ENCODE measurements around the gene EGR1.

The EGR1 gene

DNA sequence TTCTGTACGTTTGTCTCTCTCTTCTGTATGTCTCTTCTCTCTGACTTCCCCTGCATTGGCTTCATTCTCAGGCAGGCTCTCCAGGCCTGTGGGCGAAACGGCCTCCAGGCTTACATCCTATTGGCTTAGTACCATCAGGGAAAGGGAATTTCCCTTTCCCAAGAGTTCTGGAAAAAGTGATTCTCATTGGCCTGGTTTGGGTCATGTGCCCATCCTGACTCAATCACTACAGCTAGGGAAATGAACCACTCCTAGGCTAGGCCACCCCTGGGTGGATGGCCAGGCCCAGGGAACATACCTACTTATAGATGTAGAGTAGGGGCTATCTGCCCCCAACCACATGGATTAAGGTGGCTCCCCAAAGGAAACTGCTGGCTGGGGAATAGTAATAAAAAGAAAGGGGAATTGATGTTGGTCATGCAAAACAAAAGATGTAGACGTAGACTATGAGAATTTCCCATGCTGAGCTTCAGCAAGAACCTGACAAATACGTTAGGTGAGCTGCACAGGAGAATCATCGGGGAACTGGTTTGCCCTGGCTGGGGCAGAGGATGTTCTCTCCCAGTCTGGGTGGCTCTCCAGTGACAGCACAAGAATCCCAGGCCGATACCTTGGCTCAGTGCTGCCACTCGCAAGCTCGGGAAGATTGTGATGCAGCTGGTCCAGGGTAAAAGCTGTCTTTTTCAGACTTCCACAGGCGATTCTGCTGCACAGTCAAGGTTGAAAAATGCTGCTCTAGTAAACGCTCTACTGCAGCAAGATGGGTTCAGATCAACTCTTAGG lies 3.7 kb upstream of the EGR1 start:
- peak overlapping the region; percentile 98 for H3K27ac Mint-ChIP-seq
- peaks cover 53% of the 10 kb centered on the region for H3K4me1 Mint-ChIP-seq
- no peak overlapping the region for H3K4me3 Mint-ChIP-seq
- no peak for ATAC-seq
- H3K9me3 Mint-ChIP-seq = no peaks in the 10 kb centered on the region
- no peak for DNase-seq
- H3K36me3 Mint-ChIP-seq (ENCODE audit: low read depth) = peaks cover 2% of the 10 kb centered on the region
- no peaks in the 10 kb centered on the region for H3K27me3 Mint-ChIP-seq

DNA sequence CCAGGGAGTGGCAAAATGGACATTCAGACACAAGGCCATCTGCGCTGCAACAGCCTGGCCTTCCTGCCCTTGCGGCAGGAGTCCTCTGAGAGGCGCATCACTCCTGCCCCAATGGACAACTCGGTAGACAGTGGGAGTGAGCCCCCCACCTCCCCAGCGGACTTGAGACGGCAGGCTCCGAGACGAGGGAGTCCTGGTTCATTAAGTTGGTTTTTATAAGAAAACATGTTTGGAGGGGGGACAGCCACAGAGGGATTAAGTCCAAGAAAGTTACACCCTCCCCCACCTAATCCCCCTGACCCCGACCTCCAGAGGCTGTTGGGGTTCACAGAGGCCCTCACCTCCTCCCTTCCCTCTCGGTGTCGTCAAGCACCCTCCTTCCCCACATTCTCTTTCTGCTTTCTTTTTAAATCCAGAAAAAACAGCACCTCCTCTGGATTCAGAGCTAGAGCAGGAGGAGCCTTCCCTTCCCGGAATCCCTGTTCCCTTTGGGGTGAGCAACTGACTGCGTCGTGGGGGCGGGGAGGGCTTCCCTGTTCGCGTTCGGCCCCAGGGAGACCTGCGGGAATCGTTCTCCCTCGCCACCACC lies 1.8 kb upstream of the EGR1 start:
- no peak for ATAC-seq
- Mint-ChIP-seq H3K36me3 (ENCODE audit: low read depth) (peaks cover 21% of the 10 kb centered on the region), H3K27me3 (no peaks in the 10 kb centered on the region), H3K4me1 (peaks cover 62% of the 10 kb centered on the region), H3K27ac (peak overlapping the region; percentile 90), H3K4me3 (peak overlapping the region; percentile 84), H3K9me3 (no peaks in the 10 kb centered on the region)
- no peak for DNase-seq

DNA sequence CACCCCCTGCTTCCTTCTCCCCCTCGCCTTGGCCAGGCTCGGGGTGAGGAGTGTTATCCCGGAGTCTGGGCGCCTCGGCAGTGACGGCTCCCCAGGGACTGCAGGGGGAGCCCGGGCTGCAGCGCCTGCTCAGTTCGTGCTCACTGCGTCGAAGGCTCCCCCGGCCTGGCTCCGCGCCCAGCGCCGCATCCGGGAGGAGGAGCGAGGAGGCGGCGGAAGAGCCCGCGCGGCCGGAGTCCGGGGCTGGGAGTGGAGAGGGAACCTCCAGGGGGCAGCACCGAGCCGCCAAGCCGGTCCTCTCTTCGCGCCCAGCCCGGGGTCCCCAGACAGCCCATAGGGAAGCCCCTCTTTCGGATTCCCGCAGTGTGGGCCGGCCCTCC lies 1.3 kb upstream of the EGR1 start:
- DNase-seq (peak; percentile 96), ATAC-seq (peak; percentile 59)
- Mint-ChIP-seq H3K36me3 (ENCODE audit: low read depth) (peaks cover 25% of the 10 kb centered on the region), H3K27me3 (no peaks in the 10 kb centered on the region), H3K27ac (peak overlapping the region; percentile 90), H3K4me3 (peak overlapping the region; percentile 84), H3K4me1 (peaks cover 60% of the 10 kb centered on the region), H3K9me3 (no peaks in the 10 kb centered on the region)

DNA sequence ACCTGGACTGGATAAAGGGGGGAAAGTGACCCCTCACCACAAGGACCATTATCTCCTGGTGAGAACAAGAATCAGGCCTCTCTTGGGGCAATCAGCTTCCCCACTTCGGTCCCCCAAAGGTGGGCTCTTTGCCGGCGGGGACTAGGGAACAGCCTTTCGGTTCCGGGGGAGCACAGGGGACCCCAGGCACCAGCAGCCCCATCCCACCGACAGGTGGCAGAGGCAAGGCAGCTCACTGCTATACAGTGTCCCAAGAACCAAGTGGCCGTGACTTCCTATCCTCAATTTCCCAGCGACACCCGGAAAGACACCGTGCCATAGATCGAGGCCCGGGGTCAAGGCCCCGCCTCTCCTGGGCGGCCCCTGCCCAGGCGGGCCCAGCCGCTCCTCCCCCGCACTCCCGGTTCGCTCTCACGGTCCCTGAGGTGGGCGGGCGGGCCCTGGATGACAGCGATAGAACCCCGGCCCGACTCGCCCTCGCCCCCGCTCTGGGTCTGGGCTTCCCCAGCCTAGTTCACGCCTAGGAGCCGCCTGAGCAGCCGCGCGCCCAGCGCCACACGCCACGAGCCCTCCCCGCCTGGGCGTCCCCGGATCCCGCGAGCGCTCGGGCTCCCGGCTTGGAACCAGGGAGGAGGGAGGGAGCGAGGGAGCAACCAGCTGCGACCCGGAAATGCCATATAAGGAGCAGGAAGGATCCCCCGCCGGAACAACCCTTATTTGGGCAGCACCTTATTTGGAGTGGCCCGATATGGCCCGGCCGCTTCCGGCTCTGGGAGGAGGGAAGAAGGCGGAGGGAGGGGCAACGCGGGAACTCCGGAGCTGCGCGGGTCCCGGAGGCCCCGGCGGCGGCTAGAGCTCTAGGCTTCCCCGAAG lies 655 bp upstream of the EGR1 start:
- H3K36me3 Mint-ChIP-seq (ENCODE audit: low read depth) = peaks cover 25% of the 10 kb centered on the region
- no peaks in the 10 kb centered on the region for H3K27me3 Mint-ChIP-seq

DNA sequence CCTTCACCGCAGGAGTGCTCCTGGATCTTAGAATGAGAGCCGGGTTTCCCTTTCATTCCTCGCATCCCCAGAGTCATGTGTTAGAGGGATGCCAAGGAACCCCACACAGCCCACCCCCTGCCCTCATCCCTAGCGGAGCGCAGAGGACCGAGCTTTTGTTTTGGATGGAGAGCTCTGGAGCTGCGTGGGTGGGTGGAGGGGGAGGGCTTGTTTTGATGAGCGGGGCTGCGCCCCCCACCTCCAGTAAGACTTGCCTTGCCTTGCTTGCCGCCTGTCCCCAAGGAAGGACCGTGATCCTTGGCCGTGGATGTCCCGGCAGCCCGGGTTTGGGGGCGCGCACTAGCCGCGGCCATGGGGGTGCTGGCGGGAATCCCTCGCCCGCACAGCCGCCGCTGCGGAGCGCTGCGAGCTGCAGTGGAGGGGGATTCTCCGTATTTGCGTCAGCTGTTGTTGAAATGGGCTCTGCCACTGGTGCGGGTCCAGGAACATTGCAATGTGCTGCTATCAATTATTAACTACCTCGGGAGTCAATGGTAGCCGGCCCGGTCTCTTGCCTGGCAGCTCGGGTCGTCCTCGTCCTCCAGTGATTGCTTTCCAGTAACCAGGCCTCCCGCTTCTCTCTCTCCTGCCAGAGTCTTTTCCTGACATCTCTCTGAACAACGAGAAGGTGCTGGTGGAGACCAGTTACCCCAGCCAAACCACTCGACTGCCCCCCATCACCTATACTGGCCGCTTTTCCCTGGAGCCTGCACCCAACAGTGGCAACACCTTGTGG lies 1.0 kb downstream of the EGR1 start:
- H3K36me3 Mint-ChIP-seq (ENCODE audit: low read depth) = peaks cover 25% of the 10 kb centered on the region
- peaks cover 36% of the 10 kb centered on the region for H3K4me1 Mint-ChIP-seq
- peak overlapping the region; percentile 84 for H3K4me3 Mint-ChIP-seq
- H3K9me3 Mint-ChIP-seq = no peaks in the 10 kb centered on the region
- ATAC-seq (no peak), DNase-seq (no peak)
- H3K27ac Mint-ChIP-seq = peak overlapping the region; percentile 72
- H3K27me3 Mint-ChIP-seq = no peaks in the 10 kb centered on the region

More for the DNA sequence above, 655 bp upstream of the EGR1 start:
- ATAC-seq = peak; percentile 74
- H3K4me1 Mint-ChIP-seq = peaks cover 53% of the 10 kb centered on the region
- peak overlapping the region; percentile 90 for H3K27ac Mint-ChIP-seq
- H3K4me3 Mint-ChIP-seq = peak overlapping the region; percentile 84
- H3K9me3 Mint-ChIP-seq = no peaks in the 10 kb centered on the region
- DNase-seq = peak; percentile 95

DNA sequence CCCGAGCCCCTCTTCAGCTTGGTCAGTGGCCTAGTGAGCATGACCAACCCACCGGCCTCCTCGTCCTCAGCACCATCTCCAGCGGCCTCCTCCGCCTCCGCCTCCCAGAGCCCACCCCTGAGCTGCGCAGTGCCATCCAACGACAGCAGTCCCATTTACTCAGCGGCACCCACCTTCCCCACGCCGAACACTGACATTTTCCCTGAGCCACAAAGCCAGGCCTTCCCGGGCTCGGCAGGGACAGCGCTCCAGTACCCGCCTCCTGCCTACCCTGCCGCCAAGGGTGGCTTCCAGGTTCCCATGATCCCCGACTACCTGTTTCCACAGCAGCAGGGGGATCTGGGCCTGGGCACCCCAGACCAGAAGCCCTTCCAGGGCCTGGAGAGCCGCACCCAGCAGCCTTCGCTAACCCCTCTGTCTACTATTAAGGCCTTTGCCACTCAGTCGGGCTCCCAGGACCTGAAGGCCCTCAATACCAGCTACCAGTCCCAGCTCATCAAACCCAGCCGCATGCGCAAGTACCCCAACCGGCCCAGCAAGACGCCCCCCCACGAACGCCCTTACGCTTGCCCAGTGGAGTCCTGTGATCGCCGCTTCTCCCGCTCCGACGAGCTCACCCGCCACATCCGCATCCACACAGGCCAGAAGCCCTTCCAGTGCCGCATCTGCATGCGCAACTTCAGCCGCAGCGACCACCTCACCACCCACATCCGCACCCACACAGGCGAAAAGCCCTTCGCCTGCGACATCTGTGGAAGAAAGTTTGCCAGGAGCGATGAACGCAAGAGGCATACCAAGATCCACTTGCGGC lies 1.8 kb downstream of the EGR1 start:
- DNase-seq = no peak

DNA sequence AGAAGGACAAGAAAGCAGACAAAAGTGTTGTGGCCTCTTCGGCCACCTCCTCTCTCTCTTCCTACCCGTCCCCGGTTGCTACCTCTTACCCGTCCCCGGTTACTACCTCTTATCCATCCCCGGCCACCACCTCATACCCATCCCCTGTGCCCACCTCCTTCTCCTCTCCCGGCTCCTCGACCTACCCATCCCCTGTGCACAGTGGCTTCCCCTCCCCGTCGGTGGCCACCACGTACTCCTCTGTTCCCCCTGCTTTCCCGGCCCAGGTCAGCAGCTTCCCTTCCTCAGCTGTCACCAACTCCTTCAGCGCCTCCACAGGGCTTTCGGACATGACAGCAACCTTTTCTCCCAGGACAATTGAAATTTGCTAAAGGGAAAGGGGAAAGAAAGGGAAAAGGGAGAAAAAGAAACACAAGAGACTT lies 2.4 kb downstream of the EGR1 start:
- peak overlapping the region; percentile 2 for H3K27ac Mint-ChIP-seq
- no peak for DNase-seq

More for the DNA sequence above, 1.8 kb downstream of the EGR1 start:
- no peak for ATAC-seq
- Mint-ChIP-seq H3K27me3 (no peaks in the 10 kb centered on the region), H3K4me1 (peaks cover 29% of the 10 kb centered on the region), H3K9me3 (no peaks in the 10 kb centered on the region), H3K36me3 (ENCODE audit: low read depth) (peaks cover 25% of the 10 kb centered on the region), H3K4me3 (peak overlapping the region; percentile 84), H3K27ac (peak overlapping the region; percentile 72)

DNA sequence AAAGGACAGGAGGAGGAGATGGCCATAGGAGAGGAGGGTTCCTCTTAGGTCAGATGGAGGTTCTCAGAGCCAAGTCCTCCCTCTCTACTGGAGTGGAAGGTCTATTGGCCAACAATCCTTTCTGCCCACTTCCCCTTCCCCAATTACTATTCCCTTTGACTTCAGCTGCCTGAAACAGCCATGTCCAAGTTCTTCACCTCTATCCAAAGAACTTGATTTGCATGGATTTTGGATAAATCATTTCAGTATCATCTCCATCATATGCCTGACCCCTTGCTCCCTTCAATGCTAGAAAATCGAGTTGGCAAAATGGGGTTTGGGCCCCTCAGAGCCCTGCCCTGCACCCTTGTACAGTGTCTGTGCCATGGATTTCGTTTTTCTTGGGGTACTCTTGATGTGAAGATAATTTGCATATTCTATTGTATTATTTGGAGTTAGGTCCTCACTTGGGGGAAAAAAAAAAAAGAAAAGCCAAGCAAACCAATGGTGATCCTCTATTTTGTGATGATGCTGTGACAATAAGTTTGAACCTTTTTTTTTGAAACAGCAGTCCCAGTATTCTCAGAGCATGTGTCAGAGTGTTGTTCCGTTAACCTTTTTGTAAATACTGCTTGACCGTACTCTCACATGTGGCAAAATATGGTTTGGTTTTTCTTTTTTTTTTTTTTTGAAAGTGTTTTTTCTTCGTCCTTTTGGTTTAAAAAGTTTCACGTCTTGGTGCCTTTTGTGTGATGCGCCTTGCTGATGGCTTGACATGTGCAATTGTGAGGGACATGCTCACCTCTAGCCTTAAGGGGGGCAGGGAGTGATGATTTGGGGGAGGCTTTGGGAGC lies 3.1 kb downstream of the EGR1 start:
- ATAC-seq = no peak
- Mint-ChIP-seq H3K27ac (peak overlapping the region; percentile 2), H3K36me3 (ENCODE audit: low read depth) (peaks cover 25% of the 10 kb centered on the region), H3K9me3 (no peaks in the 10 kb centered on the region), H3K4me1 (peaks cover 26% of the 10 kb centered on the region), H3K4me3 (peak overlapping the region; percentile 84), H3K27me3 (no peaks in the 10 kb centered on the region)
- no peak for DNase-seq

More for the DNA sequence above, 2.4 kb downstream of the EGR1 start:
- Mint-ChIP-seq H3K36me3 (ENCODE audit: low read depth) (peaks cover 25% of the 10 kb centered on the region), H3K4me1 (peaks cover 29% of the 10 kb centered on the region), H3K4me3 (peak overlapping the region; percentile 84), H3K27me3 (no peaks in the 10 kb centered on the region), H3K9me3 (no peaks in the 10 kb centered on the region)
- ATAC-seq = no peak

DNA sequence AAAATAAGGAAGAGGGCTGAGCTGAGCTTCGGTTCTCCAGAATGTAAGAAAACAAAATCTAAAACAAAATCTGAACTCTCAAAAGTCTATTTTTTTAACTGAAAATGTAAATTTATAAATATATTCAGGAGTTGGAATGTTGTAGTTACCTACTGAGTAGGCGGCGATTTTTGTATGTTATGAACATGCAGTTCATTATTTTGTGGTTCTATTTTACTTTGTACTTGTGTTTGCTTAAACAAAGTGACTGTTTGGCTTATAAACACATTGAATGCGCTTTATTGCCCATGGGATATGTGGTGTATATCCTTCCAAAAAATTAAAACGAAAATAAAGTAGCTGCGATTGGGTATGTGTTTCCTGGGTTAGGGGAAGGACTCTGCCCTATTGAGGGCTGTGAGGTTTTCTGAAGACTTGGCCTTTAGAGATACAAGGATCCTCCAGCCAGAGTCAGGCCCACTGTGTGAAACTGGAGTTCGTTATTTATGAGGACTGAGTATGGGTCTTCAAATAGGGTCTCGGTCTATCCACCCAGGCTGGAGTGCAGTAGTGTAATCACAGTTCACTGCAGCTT lies 3.8 kb downstream of the EGR1 start:
- Mint-ChIP-seq H3K27me3 (peaks cover 2% of the 10 kb centered on the region), H3K9me3 (no peaks in the 10 kb centered on the region), H3K36me3 (ENCODE audit: low read depth) (peaks cover 25% of the 10 kb centered on the region), H3K27ac (no peak overlapping the region), H3K4me1 (peaks cover 24% of the 10 kb centered on the region), H3K4me3 (peak overlapping the region; percentile 84)
- ATAC-seq = no peak
- no peak for DNase-seq

DNA sequence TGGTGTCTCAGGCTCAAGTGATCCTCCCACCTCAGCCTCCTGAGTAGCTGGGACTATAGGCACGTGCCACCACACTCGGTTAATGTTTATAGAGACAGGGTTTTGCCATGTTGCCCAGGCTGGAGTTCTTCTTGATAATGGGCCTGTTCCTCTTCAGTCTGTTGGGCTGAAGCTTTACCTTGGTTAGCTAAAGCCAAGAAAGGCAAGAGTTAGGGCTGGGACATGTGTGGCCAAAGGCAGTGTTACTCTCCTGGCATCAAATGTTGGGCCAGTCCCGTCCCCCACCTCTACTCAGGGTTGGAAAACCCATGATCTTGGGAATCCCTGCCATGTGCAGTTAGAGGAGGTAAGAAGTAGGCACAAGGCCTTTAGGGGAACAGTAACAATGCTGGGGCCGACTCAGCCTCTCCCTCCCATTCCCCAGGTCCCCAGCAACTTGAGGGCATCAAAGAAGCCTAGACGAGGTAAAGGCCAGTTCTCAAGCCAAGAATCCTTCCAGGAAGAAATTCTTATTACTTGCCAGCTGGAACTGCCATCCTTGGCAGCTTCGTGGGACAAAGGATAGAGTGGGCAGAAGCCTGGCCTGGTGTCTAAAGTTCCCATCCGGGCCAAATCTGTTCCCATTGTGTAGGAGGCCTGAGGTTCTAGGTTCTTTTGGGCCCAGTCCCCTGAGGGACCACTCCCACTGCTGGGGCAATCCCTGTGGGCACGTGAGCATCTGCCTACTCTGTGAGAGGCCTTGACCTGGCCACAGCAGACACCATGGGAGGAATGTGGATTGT lies 4.5 kb downstream of the EGR1 start:
- Mint-ChIP-seq H3K27ac (no peak overlapping the region), H3K4me3 (no peak overlapping the region)

DNA sequence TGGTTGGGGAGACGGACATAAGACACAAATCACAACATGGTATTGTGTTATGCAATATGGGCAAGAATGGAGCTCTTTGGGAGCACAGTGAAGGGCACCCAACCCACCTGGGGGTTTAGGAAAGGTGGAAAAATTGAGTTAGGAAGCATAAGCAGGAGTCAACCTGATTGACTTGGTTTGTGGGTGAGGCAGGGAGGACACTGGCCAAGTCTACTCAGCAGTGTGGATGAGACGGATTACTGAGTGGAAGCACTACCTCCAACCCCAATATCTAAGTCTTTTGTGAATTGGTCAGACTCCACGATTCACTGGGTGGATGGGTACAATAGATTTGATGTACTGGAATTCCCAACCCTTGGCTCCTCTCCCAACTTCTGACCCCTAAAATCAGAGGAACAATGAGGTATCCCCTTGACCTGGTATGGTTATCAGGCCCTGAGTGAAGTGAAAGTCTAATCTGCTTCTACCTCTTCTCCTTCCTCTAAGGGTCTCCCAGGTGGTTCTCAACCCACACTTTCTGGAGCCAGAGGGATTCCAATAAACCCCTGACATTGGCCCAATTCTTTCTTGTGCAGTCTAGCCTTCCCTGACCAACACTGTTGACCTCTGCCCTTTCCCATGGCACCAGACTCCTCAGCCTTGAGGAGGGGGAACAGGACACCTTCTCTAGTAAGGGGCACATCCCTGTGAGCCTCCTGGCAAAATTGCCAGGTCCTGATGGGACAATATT lies 5.2 kb downstream of the EGR1 start:
- Mint-ChIP-seq H3K27me3 (peaks cover 8% of the 10 kb centered on the region), H3K36me3 (ENCODE audit: low read depth) (peaks cover 25% of the 10 kb centered on the region), H3K9me3 (no peaks in the 10 kb centered on the region), H3K27ac (no peak overlapping the region), H3K4me1 (peaks cover 24% of the 10 kb centered on the region), H3K4me3 (no peak overlapping the region)
- ATAC-seq (no peak), DNase-seq (no peak)

More for the DNA sequence above, 4.5 kb downstream of the EGR1 start:
- peaks cover 25% of the 10 kb centered on the region for H3K36me3 Mint-ChIP-seq (ENCODE audit: low read depth)
- DNase-seq (no peak), ATAC-seq (no peak)
- peaks cover 2% of the 10 kb centered on the region for H3K27me3 Mint-ChIP-seq
- H3K4me1 Mint-ChIP-seq = peaks cover 24% of the 10 kb centered on the region
- no peaks in the 10 kb centered on the region for H3K9me3 Mint-ChIP-seq

DNA sequence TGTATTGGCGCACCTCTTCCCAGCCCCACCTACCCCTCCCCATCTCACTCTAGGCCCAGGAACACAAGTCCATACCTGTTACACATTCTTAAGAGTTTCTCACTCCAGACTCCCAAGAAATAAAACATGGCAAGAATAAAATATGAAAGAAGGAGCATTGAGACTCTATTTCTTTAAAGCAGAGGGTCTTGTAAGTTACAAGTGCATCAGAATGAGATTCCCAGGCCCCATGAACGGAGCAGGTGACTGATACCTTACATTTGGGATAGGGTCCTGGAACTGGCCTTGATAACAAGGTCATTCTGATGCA lies 5.7 kb downstream of the EGR1 start:
- peaks cover 24% of the 10 kb centered on the region for H3K4me1 Mint-ChIP-seq
- peaks cover 25% of the 10 kb centered on the region for H3K36me3 Mint-ChIP-seq (ENCODE audit: low read depth)
- peaks cover 8% of the 10 kb centered on the region for H3K27me3 Mint-ChIP-seq
- no peak for ATAC-seq
- no peak overlapping the region for H3K4me3 Mint-ChIP-seq
- no peak for DNase-seq
- no peaks in the 10 kb centered on the region for H3K9me3 Mint-ChIP-seq
- no peak overlapping the region for H3K27ac Mint-ChIP-seq

Data from activated naive CD8-positive, alpha-beta T cell treated with anti-CD3 and anti-CD28 coated beads, Interleukin-2, amount 50 U/mL, for 24 hours (primary cell).